Prostate gland (tissue), 2 donors: ENCODE results near the gene CCDC127.

Source experiments
- CTCF ChIP-seq, 4 experiments: fragments of 200-600 bp in 2 of 4; fragments of 450-650 bp in 2 of 4; sonication (generic) in 2 of 4; IDR thresholded peaks; 1 replicate in 3 of 4; 2 replicates in 1 of 4; pipeline ENCODE4 v1.5.1; 2016 to 2019; ENCODE audit warnings: antibody characterized with exemption in 4 of 4, mild to moderate bottlenecking in 2 of 4, moderate library complexity in 2 of 4
- POLR2A ChIP-seq: fragments of 450-650 bp; IDR thresholded peaks from one replicate; pipeline ENCODE4 v1.6.1; 2016; ENCODE audit warnings: antibody characterized with exemption, mild to moderate bottlenecking
- POLR2AphosphoS5 ChIP-seq: sonication (generic); formaldehyde crosslinking; IDR thresholded peaks from one replicate; pipeline ENCODE4 v1.6.1; 2017; ENCODE audit warnings: antibody characterized with exemption

DNA sequence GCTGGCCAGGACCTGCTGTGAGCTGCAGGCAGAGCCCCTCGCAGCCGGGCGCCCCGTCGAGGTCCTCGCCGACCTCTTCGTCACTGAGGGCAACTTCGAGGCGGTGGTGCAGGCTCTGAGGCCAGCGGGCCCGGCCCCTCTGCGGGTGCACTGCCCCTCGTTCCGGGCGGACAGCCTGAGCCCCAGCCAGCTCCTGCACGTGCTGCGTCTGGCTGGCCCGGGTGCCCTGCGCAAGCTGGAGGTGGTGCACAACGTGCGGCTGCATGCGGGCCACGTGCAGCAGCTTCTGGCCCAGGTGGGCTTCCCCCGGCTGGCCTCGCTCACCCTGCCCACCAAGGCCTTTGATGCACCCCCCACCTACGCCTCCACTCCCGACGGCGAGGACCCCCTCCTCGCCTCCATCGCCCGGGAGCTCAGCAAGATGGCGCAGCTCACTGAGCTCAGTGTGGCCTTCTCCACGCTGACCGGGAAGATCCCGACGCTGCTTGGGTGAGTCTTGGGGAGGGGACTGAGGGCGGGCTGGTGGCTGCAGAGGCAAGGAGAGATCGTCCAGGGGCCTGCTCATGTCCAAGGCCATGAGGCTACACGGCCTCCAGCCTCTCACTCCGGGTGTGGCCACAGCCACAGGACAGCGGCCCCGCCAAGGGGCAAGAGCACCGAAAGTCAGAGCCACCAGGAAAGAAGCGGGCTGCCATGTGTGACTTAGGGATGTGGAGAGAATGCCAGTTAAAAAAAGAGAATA is 25.8 kb downstream of the CCDC127 start:
- no peak for TF ChIP-seq CTCF (IDR thresholded peaks at IDR 0.05)
- TF ChIP-seq POLR2AphosphoS5: no peak
- no peak for TF ChIP-seq POLR2A
